ENCODE data around the gene RANBP10.

GRCh38 chr16:67761924-67762323, 44.4 kb downstream of the RANBP10 start:
- TF ChIP-seq CTCF (IDR thresholded peaks at IDR 0.05) = no peak
- TF ChIP-seq POLR2AphosphoS5 (IDR thresholded peaks at IDR 0.05) = no peak
- TF ChIP-seq EP300 (IDR thresholded peaks at IDR 0.05) = no peak
